ENCODE results near the gene BST2. TPM values are rescaled to one million over a fixed set of nuclear protein-coding genes. Genes with fewer than 3 reads are reported as not detected.

The BST2 gene
- total and polyA plus RNA-seq, 9 of the 15 experiments (the other 6 are each of a cell fraction or from before 2014, with no cell fraction given), result 11.2 to 232 (median 151) TPM

GRCh38 chr19:17406046-17406886 lies 836 bp upstream of the BST2 start (continued):
- TF ChIP-seq MGA (IDR thresholded peaks at IDR 0.05), result 0 out of 2 replicates have a peak, but pooled peaks have one; percentile 39
- no peak for TF ChIP-seq TOE1 (IDR thresholded peaks at IDR 0.05; ENCODE audit: borderline replicate concordance)
- no peak for TF ChIP-seq TOE1 (CRISPR knock-in tag; IDR thresholded peaks at IDR 0.05; ENCODE audit: borderline replicate concordance, low read depth)
- TF ChIP-seq CREM (IDR thresholded peaks at IDR 0.05; ENCODE audit: low read depth), result no peak
- TF ChIP-seq TCF3 (CRISPR knock-in tag; IDR thresholded peaks at IDR 0.05), result peak; percentile 46
- TF ChIP-seq PCBP2 (IDR thresholded peaks at IDR 0.05; ENCODE audit: low read depth, low read length, poor library complexity, severe bottlenecking), result no peak
- TF ChIP-seq ZBTB43 (CRISPR knock-in tag; IDR thresholded peaks at IDR 0.05), result no peak
- peak; percentile 34 for TF ChIP-seq L3MBTL2 (IDR thresholded peaks at IDR 0.05)
- TF ChIP-seq MITF (IDR thresholded peaks at IDR 0.05), result no peak
- no peak for TF ChIP-seq SRSF7 (optimal IDR thresholded peaks at IDR 0.05; ENCODE audit: low read depth, low read length)
- no peak for TF ChIP-seq SNIP1 (IDR thresholded peaks at IDR 0.05; ENCODE audit: low read depth)
- no peak for TF ChIP-seq KLF13 (tag; IDR thresholded peaks at IDR 0.05; ENCODE audit: borderline replicate concordance, low read depth)
